Activated T-helper 1 cell treated with Interleukin-2 at 50 U/mL for 16 hours (primary cell): ENCODE results near the gene MAP4.

Experiments
- DNase-seq: peaks from one replicate; pipeline ENCODE4 v3.0.0-alpha.2; 2020; ENCODE audit warnings: low read depth

MAP4 gene

GRCh38 chr3:47961036-47961435, 55.2 kb downstream of the MAP4 start:
- no peak for DNase-seq

- no peak for DNase-seq
Measured at GRCh38 chr3:47956521-47956920, 59.7 kb downstream of the MAP4 start.

- no peak for DNase-seq
Measured at GRCh38 chr3:47954567-47954966, 61.6 kb downstream of the MAP4 start.

GRCh38 chr3:47950453-47951169, 65.6 kb downstream of the MAP4 start:
- no peak for DNase-seq

- DNase-seq, result no peak
Measured at GRCh38 chr3:47949979-47950378, 66.2 kb downstream of the MAP4 start.

GRCh38 chr3:47940232-47940631, 76.0 kb downstream of the MAP4 start:
- no peak for DNase-seq

GRCh38 chr3:47932421-47932820, 83.8 kb downstream of the MAP4 start:
- DNase-seq, result no peak

- no peak for DNase-seq
Measured at GRCh38 chr3:47930979-47931378, 85.2 kb downstream of the MAP4 start.

- DNase-seq, result no peak
Measured at GRCh38 chr3:47916696-47917095, 99.5 kb downstream of the MAP4 start.

GRCh38 chr3:47916201-47916600, 100.0 kb downstream of the MAP4 start:
- no peak for DNase-seq

GRCh38 chr3:47912006-47912504, 104.2 kb downstream of the MAP4 start:
- DNase-seq, result no peak

- DNase-seq, result no peak
Measured at GRCh38 chr3:47910777-47911440, 105.3 kb downstream of the MAP4 start.

GRCh38 chr3:47910233-47910632, 106.0 kb downstream of the MAP4 start:
- DNase-seq, result no peak

GRCh38 chr3:47909607-47910006, 106.6 kb downstream of the MAP4 start:
- DNase-seq, result no peak

GRCh38 chr3:47908744-47909143, 107.5 kb downstream of the MAP4 start:
- no peak for DNase-seq

GRCh38 chr3:47907784-47908183, 108.4 kb downstream of the MAP4 start:
- no peak for DNase-seq

GRCh38 chr3:47902746-47903145, 113.5 kb downstream of the MAP4 start:
- no peak for DNase-seq

- DNase-seq, result no peak
Measured at GRCh38 chr3:47901280-47901833, 114.9 kb downstream of the MAP4 start.

- DNase-seq, result no peak
Measured at GRCh38 chr3:47899495-47900108, 116.6 kb downstream of the MAP4 start.

- DNase-seq, result no peak
Measured at GRCh38 chr3:47897954-47898353, 118.3 kb downstream of the MAP4 start.

- DNase-seq, result no peak
Measured at GRCh38 chr3:47896736-47897135, 119.5 kb downstream of the MAP4 start.

- DNase-seq, result no peak
Measured at GRCh38 chr3:47895241-47895640, 121.0 kb downstream of the MAP4 start.
